PC-3 (cell line): Measurements from ENCODE around the gene AKAP13. TPM values are rescaled to one million over a fixed set of nuclear protein-coding genes. Genes with fewer than 3 reads are reported as not detected.

ENCODE experiments used
- ATAC-seq: fragments of 200-7000 bp; cut with Tn5 transposase; 2 replicates; pipeline ENCODE4 v1.9.1; 2020; ENCODE audit warnings: mild to moderate bottlenecking, moderate library complexity
- BruUV-seq: library from RNA; stranded (reverse); fragments of 400-500 nt; replicated peaks from 2 replicates; lab custom pipeline; 2021; lab: Mats Ljungman, UMichigan
- CTCF ChIA-PET: fragments of 300-600 bp; sonication (Branson Sonifier 250); formaldehyde crosslinking; loops from one replicate; lab custom pipeline; 2022; ENCODE audit warnings: antibody characterized with exemption; lab: Charles Lee
- POLR2A ChIA-PET: fragments of 300-600 bp; sonication (Branson Sonifier 250); formaldehyde crosslinking; loops from one replicate; lab custom pipeline; 2022; ENCODE audit warnings: antibody characterized with exemption; ENCODE audit not compliant: unreplicated experiment; lab: Charles Lee
- DNase-seq: peaks from one replicate; pipeline ENCODE4 v3.0.0-alpha.2; 2015
- H2AFZ ChIP-seq: fragments of 300-600 bp; sonication (generic); 2 replicates; pipeline ENCODE4 v1.6.0; 2016; ENCODE audit warnings: antibody characterized with exemption, low read length
- H3F3A ChIP-seq: fragments of 300-600 bp; sonication (generic); one replicate; pipeline ENCODE4 v1.6.0; 2017; ENCODE audit warnings: antibody characterized with exemption, low read length, control low read depth, mild to moderate bottlenecking; ENCODE audit not compliant: unreplicated experiment
- H3K27ac ChIP-seq: fragments of 300-600 bp; sonication (generic); 2 replicates; pipeline ENCODE4 v1.5.1; 2016; ENCODE audit warnings: mild to moderate bottlenecking, low read length
- H3K27me3 ChIP-seq: fragments of 300-600 bp; sonication (generic); 2 replicates; pipeline ENCODE4 v1.6.1; 2016; ENCODE audit warnings: low read length, mixed read lengths
- H3K36me3 ChIP-seq: fragments of 300-600 bp; sonication (generic); 2 replicates; pipeline ENCODE4 v1.6.1; 2016; ENCODE audit warnings: low read depth, mixed run types, low read length, mixed read lengths
- H3K4me1 ChIP-seq: fragments of 300-600 bp; sonication (generic); 2 replicates; pipeline ENCODE4 v1.5.1; 2016; ENCODE audit warnings: low read length; ENCODE audit not compliant: insufficient read depth
- H3K4me2 ChIP-seq: fragments of 300-600 bp; sonication (generic); 2 replicates; pipeline ENCODE4 v1.6.0; 2016; ENCODE audit warnings: low read length
- H3K4me3 ChIP-seq: fragments of 300-600 bp; sonication (generic); 2 replicates; pipeline ENCODE4 v1.5.1; 2016; ENCODE audit warnings: mild to moderate bottlenecking, low read length, mixed read lengths
- H3K79me2 ChIP-seq: fragments of 300-600 bp; sonication (generic); 2 replicates; pipeline ENCODE4 v1.6.1; 2017; ENCODE audit warnings: low read length, mixed read lengths
- H3K9ac ChIP-seq: fragments of 300-600 bp; sonication (generic); 2 replicates; pipeline ENCODE4 v1.6.0; 2016; ENCODE audit warnings: mild to moderate bottlenecking, low read length
- H3K9me2 ChIP-seq: fragments of 300-600 bp; sonication (generic); replicated peaks from 2 replicates; pipeline ENCODE4 v1.6.1; 2016; ENCODE audit warnings: mixed run types, low read length, mixed read lengths
- H3K9me3 ChIP-seq: fragments of 300-600 bp; sonication (generic); 2 replicates; pipeline ENCODE4 v1.6.1; 2016; ENCODE audit warnings: low read length, mixed read lengths
- H4K20me1 ChIP-seq: fragments of 300-600 bp; sonication (generic); 2 replicates; pipeline ENCODE4 v1.6.1; 2016; ENCODE audit warnings: low read length, mixed read lengths
- CTCF ChIP-seq: fragments of 300-600 bp; sonication (generic); conservative IDR thresholded peaks from 2 replicates; pipeline ENCODE4 v1.5.1; 2017; ENCODE audit warnings: antibody characterized with exemption, low read depth, mild to moderate bottlenecking, low read length
- EZH2 ChIP-seq: fragments of 300-600 bp; sonication (generic); IDR thresholded peaks from one replicate; pipeline ENCODE4 v1.6.1; 2017; ENCODE audit warnings: antibody characterized with exemption, mild to moderate bottlenecking, low read length; ENCODE audit not compliant: unreplicated experiment
- EZH2phosphoT487 ChIP-seq: fragments of 300-600 bp; sonication (generic); IDR thresholded peaks from 2 replicates; pipeline ENCODE4 v1.6.1; 2018; ENCODE audit warnings: mild to moderate bottlenecking, antibody characterized with exemption, low read length, borderline replicate concordance
- intact Hi-C: fragments of 100-400 bp; cut with micrococcal nuclease; formaldehyde crosslinking; loops from 2 replicates; pipeline ENCODE4 v1.9.0; 2023
- total RNA-seq: library from RNA; depleted of rRNA; stranded (reverse); fragments of >200 nt; gene quantifications from 2 replicates; pipeline ENCODE4 v1.2.3, GENCODE V29; 2014

The AKAP13 gene
- total RNA-seq, 1 experiment from 2014 or later = 36.8 TPM

- DNase-seq = no peak
- H3K9me3 ChIP-seq = no peaks in the 10 kb centered on the region
- H3K27ac ChIP-seq = no peak overlapping the region
- no peaks in the 10 kb centered on the region for H3K79me2 ChIP-seq
- no peaks in the 10 kb centered on the region for H4K20me1 ChIP-seq
- ChIA-PET CTCF (no interaction called here), POLR2A (no interaction called here)
- TF ChIP-seq CTCF (no peak), EZH2phosphoT487 (no peak), EZH2 (no peak)
- ATAC-seq = no peak
- no peak overlapping the region for H3K9ac ChIP-seq
- H3K4me3 ChIP-seq = no peak overlapping the region
- no peak overlapping the region for H3K4me2 ChIP-seq
- no peak overlapping the region for H2AFZ ChIP-seq
- no peaks in the 10 kb centered on the region for H3K9me2 ChIP-seq
- H3K27me3 ChIP-seq = no peaks in the 10 kb centered on the region
- BruUV-seq = no TSS peak
- intact Hi-C loops = no loop called here
- H3K4me1 ChIP-seq = no peaks in the 10 kb centered on the region
- H3K36me3 ChIP-seq = 0 out of 2 replicates have a peak, but pooled peaks cover 4% of the 10 kb centered on the region
- H3F3A ChIP-seq = no peaks in the 10 kb centered on the region
Measured at GRCh38 chr15:85627213-85627935, 247.0 kb downstream of the AKAP13 start.

- intact Hi-C loops = no loop called here
- no TSS peak for BruUV-seq
- Histone ChIP-seq H3K9me2 (no peaks in the 10 kb centered on the region), H3F3A (no peaks in the 10 kb centered on the region), H3K4me2 (no peak overlapping the region), H3K4me3 (no peak overlapping the region), H3K9ac (no peak overlapping the region), H3K4me1 (no peaks in the 10 kb centered on the region), H2AFZ (no peak overlapping the region), H3K27ac (no peak overlapping the region), H3K36me3 (0 out of 2 replicates have a peak, but pooled peaks cover 3% of the 10 kb centered on the region), H3K79me2 (no peaks in the 10 kb centered on the region), H4K20me1 (no peaks in the 10 kb centered on the region), H3K27me3 (no peaks in the 10 kb centered on the region), H3K9me3 (no peaks in the 10 kb centered on the region)
- TF ChIP-seq EZH2phosphoT487 = no peak
- TF ChIP-seq EZH2 = no peak
- TF ChIP-seq CTCF = no peak
- CTCF ChIA-PET = no interaction called here
- POLR2A ChIA-PET = no interaction called here
- ATAC-seq (no peak), DNase-seq (no peak)
Measured at GRCh38 chr15:85630311-85630710, 249.9 kb downstream of the AKAP13 start.

- H4K20me1 ChIP-seq = no peaks in the 10 kb centered on the region
- no peak overlapping the region for H3K9ac ChIP-seq
- no peak overlapping the region for H3K4me3 ChIP-seq
- no peak overlapping the region for H3K27ac ChIP-seq
- H3K36me3 ChIP-seq = no peaks in the 10 kb centered on the region
- H3K9me3 ChIP-seq = no peaks in the 10 kb centered on the region
- H2AFZ ChIP-seq = no peak overlapping the region
- H3K4me2 ChIP-seq = no peak overlapping the region
- no peak for TF ChIP-seq CTCF
- BruUV-seq = no TSS peak
- intact Hi-C loops = no loop called here
- no peaks in the 10 kb centered on the region for H3K4me1 ChIP-seq
- CTCF ChIA-PET = no interaction called here
- no peaks in the 10 kb centered on the region for H3F3A ChIP-seq
- no peaks in the 10 kb centered on the region for H3K79me2 ChIP-seq
- no peaks in the 10 kb centered on the region for H3K27me3 ChIP-seq
- POLR2A ChIA-PET = no interaction called here
- DNase-seq = no peak
- no peaks in the 10 kb centered on the region for H3K9me2 ChIP-seq
- ATAC-seq = no peak
Measured at GRCh38 chr15:85631018-85631417, 250.6 kb downstream of the AKAP13 start.
